ENCODE results near the gene ADCY7. TPM values are rescaled to one million over a fixed set of nuclear protein-coding genes. Genes with fewer than 3 reads are reported as not detected.

The ADCY7 gene
- total RNA-seq, 1 experiment from 2014 or later, result 53.7 TPM

DNA sequence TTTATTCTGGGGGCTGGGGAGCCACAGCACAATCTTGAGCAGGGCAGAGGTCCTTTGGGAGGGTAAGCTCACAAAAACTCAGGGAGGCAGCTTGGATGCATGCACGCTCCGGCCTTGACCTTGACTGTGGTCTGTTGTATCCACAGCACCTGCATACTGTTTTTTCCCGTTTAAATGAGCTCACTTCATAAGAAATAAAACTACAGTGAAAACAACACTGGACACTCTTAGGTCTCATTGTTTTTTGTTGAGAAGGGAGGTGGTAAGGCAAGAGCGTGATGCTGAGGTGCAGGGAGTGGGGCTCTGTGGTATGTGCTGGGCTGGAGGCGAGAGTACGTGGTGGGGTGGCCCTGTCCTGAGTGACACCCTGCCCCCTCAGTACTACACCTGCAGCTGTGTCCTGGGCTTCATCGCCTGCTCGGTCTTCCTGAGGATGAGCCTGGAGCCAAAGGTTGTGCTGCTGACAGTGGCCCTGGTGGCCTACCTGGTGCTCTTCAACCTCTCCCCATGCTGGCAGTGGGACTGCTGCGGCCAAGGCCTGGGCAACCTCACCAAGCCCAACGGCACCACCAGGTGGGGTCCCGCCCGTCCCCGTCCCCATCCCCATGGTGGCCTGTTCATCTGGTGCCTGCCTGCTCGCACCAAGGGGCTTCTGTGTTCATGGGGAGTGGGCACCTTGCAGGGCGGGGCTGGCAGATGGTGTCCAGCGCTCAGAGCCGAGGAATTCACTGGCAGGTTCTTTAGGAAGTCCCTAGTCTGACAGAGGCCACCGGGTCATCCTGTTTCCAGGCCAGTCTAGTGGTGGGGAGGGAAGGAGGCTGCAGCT is 44.2 kb downstream of the ADCY7 start:
- DNase-seq (ENCODE audit: low read depth), result no peak

DNA sequence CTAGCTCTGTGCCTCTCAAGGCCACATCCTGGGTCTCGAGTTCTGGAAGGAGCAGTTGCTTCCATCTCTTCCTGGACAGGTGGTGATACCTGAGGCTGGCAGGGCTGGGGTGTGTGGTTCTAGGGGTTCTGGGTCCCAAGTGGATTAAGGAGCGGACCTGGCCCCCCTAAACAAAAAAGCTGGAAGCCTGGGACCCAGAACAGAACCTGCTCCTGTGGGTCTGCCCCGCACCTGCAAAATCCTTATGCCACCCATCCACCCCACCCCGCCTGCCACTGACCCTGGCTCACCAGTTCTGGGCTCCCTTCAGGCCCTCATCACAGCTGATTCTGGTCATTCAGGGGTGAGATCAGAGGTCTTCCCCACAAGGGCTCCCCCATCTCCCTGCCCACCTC is 44.8 kb downstream of the ADCY7 start:
- DNase-seq (ENCODE audit: low read depth), result no peak

DNA sequence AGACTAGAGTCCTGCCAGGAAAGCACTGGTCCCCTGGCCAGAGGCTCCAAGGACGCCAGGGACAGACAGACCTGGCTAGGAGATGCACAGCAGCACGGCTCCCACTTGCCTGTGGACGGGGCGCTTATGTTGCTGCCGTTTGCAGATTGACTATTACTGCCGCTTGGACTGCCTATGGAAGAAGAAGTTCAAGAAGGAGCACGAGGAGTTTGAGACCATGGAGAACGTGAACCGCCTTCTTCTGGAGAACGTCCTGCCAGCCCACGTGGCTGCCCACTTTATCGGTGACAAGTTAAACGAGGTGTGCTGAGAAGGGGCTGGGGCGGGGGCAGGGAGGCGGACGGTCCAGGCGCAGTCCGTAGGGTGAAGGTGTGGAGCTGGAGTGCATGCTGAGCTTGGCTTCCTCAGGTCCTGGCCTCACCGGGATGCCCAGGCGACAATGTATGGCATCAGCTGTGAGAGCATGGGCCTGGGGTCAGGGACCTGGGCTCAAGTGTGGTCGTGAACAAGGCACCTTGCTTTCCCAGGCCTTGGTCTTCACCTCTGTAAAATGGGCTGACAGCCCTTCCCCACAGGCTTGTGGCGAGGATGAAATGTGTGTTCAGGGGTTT is 45.6 kb downstream of the ADCY7 start:
- no peak for DNase-seq (ENCODE audit: low read depth)

DNA sequence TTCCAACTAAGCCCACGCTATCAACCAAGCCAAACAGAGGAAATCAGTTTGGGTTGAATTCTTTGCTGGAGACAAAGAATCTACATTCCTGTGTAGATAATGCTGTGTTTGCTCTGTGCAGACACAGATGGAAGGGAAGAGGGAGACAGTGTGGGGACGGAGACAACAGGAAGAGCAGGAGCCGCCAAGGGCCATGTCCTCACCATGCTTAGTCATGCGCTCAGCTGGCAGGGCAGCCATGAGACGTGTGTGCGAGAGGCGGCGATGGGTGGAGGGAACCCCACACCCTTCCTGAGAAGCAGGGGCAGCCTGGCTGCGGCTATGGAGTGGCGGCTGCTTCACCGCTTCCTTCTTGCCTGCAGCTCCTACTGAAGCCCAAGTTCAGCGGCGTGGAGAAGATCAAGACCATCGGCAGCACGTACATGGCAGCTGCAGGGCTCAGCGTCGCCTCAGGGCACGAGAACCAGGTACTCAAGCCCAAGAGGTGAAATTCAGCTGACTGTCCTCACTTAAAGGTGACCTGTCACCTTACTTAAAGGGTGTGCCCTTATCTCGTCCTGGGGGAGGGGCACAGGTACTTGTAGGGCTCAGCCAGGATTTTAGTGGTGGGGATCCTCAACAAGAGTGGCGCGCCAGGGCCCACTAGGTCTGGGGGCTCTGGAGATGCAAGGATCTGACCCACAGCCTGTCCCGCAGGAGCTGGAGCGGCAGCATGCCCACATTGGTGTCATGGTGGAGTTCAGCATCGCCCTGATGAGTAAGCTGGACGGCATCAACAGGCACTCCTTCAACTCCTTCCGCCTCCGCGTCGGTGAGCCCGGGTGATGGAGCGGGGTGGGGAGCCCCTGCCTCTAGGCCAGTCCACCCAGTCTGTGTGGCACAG is 47.5 kb downstream of the ADCY7 start:
- DNase-seq (ENCODE audit: low read depth), result peak; percentile 28

DNA sequence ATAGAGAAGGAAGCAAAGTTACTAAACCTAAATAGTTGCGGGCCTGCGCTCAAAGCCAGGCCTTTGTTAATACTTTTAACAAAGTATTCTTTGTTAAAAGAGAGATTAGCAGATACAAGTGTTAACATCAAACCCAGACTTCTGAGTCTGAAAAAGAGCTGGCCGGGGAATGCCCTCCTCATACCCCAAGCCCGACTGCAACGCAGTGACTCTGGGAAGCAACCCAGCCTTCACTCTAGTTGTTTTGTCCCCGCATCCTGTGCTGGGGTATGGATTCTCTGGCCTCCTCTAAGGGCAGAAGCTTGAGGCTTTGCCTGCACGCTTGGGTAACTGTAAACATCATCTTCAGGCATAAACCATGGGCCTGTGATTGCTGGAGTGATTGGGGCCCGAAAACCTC is 48.3 kb downstream of the ADCY7 start:
- no peak for DNase-seq (ENCODE audit: low read depth)

DNA sequence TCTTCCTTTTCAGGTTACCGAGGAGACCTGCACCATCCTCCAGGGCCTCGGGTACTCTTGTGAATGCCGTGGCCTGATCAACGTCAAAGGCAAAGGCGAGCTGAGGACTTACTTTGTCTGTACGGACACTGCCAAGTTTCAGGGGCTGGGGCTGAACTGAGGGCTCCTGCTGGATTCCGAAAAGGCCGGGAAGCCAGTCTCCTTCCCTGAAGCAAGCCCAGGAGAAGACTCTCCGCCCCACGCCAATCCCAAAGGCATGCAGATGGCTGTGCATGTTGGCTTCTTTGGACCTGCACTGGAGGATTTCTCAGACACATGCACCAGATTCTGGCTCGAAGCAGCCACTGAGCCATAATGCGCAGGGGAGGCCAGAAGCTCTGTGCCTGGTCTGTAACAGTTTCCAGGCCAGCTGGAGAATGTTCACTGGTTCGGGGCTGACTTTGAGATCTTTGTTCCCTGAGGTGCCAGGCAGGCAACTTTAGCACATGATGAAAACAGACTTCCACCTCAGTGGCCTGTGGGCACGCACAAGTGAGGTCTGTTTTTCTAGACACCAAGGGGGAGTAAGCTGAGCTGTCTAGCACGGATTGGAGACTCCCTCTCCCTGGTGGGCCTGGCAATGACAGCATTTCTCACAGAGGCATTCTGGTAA is 49.1 kb downstream of the ADCY7 start:
- DNase-seq (ENCODE audit: low read depth), result no peak

DNA sequence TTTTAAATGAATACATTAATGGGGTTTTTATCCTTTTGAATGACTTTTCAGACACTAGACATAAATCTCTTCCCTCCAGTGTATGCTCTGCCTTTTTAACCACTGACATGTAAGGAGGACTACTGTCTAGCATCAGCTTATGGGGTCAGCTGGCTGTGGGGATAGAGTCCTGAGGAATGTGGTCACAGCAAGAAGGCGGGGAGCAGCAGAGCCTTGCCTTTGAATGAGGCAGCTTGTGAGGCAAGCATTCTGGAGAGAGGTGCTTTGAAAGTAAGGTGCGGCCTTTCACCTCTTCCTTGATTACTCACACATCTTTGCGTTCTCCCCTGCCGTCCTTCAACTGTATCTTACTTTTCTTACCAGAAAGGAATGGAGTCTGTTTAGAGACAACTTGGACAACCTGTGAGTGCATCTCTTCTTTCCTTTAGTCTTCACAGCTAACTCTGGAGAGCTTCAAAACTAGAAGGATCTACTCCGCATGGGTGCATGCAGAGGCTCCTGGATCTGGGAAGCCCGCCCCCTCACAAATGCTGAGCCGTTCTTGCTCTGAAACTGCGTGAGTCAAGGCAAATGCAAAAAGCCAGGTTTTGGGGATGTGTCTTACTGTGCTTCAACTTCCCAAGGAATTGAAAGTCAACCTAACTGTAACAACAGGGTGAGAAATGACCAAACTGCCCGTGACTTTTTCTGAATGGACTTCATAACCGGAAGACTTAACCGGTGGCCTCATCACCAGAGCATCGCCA is 49.9 kb downstream of the ADCY7 start:
- DNase-seq (ENCODE audit: low read depth), result no peak

DNA sequence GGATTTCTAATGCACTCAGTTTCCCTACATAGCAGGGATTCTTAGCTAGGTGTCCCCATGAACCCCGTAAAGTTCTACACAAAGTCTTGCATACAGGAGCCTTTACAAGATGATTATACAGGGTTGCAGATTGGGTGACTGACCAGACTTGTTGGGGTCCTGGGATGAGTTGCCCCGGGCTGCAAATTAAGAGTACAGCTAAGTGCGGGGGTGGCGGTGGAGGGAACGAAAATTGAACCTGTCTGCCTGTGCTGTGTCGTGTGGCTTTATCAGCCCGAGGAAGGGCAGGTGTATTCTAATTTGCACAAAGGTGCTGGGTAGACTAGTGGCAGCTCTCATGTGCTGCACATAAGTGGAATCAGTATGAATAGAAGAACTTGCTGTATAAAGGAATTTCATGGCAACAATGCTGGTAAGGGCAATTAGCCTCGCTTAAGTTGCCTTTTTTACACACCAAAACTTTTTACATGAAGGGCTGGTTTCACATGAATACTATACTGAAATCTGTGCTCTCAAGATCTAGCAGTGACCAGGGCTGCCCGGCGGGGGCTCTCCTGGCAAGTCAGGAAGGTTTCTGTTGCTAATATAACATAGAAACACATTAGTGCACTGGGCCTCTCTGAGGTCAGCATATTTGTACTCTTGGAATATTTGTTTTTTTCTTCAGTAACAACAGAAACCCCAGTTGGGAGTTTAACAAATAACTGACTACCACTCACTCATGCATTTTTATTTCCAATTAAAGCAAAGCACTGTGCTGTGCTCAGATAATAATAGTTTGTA is 50.7 kb downstream of the ADCY7 start:
- no peak for DNase-seq (ENCODE audit: low read depth)

DNA sequence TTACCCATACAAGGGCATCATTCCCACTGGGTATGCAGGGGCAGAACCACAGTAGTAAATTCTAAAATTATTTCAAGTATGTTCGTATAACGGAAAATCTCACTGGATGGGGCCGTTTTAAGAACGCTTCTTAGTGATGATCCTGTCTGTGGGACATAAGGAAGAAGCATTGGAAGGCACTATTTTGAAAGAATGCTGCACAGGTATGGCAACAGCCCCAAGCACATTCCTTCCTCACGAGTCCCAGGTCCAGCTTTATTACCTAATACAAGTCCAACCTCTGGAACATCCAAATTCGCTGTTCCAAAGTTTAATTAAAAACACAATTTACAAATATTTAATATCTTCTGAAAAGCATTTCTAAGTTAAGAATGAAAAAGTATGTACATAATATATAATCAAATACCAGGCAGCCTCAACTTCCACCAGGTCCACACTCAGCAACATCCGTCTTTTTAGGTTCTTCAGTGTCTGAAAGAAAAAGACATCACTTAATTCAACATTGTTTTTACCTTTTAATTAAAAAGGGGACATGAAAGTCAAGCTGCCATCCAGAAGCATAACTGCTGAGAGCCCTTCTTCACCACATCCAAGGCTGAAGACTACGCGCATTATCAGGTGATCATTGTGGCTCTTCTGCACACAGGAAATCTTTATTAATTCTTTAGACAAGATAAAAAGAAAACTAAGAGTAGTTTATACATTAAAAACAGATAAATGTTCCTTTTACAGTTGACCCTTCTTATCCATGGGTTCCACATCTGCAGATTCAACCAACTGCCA is 52.6 kb downstream of the ADCY7 start:
- DNase-seq (ENCODE audit: low read depth), result no peak

DNA sequence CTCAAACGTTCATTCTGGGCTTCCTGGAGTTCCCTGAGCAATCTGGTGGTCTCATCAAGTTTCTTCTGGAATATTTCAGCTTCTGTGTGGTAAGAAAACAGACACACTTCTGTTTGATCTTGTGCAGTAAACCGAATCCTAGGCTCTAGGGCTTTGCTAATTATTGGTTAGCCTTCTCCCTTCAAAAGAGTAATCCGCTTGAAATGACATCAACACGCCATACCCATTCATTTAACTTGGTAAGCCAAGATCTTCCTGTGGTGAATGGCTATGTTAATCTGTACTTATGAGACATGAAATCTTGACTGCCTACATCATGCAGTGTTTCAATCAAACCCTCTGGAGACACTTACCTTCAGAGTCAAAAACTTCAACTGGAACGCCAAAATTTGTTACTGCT is 54.0 kb downstream of the ADCY7 start:
- no peak for DNase-seq (ENCODE audit: low read depth)

DNA sequence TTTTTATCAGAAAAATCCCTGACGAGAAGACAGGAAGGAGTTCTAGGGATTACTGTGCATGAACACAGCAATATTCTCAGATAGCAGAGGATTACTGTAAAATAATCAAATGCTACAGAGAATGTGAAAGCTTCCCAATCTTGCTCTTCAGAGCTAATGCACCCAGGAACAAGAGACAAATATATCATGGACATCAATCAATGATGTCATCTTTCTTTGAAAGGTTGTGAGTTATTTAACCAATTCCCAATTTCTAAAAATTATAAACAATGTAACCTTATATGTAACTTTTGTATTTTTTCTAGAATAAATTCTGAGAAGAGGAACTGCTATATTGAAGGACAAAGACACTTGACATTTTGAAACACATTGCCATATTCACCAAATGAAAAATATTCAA is 56.0 kb downstream of the ADCY7 start:
- no peak for DNase-seq (ENCODE audit: low read depth)

DNA sequence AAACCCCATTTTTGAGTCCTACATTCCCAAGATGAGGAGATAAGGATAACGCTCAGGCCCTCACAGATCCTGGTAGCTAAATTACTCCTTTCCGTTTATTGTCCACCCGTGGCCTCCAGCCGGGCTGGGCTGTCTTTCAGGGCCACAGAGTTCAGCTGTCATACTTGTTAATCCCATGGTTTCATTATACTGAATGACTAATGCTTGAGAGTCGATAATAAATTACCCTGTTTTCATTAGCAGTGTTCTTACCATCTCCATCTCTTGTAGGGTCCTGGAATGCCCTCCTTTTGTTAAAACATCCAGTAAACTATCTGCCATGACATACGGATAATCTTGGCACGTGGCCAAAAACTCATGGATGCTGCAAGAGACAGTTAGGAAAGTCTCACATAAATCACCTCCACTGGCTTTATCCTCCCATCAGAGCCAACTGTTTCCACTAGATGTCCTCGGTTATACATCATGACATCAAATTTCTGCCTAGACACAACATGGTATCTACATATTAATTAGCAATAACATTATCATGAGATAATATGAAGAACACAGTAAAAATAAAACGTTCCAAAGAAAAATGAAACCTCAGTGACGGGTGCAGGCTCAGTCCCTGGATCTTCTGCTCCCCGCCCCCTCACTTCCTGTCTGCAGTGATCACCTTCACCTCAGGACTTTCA is 57.1 kb downstream of the ADCY7 start:
- DNase-seq (ENCODE audit: low read depth), result peak; percentile 42

DNA sequence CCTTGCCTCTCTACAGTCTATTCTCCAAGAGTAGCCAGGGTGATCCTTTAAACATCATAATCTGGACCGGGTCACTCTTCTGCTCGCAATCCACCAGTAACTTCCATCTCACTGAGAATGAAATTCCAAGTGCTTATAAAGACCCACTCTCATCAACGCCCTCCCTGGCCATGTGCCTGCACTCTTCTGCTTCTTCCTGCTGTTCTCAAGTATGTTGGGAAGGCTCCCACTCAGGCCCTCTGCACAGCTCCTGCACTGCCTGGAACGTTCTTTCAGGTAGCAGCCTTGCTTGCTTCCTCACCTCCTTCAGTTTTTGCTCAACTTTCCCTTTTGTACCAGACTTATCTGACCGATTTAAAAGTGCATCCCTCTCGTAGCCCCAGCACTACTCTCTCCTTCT is 58.0 kb downstream of the ADCY7 start:
- no peak for DNase-seq (ENCODE audit: low read depth)

DNA sequence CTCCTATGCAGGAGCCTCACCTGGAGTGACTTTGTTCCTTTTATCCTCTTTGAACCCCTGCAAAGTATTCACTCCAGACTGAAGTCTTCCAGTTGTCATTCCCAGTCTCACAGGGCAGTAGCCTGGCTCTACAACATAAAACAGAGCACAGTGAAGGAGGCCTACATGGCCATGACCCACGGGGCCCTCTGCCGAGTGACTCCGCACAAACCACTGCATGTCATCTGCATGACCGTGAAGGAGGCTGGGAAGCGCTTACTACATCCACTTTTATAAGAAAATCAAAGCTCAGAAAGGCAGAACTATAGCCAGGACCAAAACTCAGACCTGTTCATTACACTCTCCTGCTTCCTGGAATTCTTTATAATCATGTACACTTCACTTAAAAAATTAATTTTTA is 59.9 kb downstream of the ADCY7 start:
- no peak for DNase-seq (ENCODE audit: low read depth)

DNA sequence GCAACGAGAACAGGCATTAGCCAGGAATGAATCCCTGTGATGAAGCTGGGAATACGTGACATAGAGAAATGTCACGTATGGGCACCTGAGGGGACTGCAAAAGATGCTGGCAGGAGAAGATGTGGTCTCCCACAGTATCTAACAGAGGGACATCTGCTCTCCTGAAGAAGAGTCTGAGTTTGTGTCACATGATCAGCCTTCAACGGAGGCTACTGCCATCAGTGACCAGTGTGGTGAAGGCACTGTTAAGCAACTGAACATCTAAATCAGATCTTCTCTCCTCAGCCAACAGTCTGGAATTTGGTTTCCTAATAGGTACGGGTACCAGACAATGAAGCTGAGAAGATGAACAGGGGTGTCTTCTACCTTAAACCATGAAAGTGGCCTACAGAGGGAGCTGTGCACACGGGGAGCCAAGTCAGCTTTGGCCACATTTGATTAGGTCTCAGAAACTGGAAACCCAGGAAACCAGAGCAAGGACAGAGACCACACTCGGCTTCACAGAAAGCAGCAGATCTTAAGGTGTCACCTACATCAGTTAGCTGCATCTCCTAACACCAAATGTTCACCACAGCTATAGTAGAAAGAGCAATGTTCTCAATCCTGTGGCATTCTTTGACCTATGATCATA is 60.6 kb downstream of the ADCY7 start:
- DNase-seq (ENCODE audit: low read depth), result no peak

DNA sequence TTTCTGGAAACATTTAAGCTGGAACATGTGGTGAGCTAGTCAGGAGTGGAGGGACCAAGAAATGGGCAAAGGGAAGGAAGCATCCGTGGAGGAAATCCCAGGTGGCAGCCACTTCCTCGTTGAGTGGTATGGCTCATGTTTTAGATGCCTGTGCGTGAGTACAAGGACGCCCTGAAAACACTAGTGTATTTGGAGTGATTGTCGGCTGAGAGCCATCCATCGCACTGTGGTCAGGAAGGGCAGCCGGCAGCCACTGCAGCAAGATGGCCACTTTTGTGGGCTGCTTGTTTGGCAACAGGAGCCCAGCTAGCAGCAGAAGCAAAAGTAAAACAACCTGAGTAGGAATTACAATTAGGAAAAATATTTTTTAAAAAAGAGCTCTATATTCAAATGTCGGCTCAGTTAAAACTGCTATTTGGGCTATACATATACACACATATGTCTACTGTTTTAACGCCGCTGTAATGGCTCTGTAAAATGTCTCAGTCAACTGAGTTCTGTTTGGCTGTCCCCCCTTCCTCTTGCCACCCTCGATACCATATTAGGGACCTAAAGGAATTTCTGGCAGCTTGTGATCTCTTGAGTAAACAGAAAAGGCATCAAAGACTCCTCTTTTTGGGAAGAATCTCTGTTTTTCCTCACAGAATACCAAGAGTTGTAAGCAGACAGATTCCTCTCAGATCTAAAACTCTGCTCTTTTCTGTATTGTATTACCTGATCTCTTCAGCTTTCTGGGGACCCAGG is 63.3 kb downstream of the ADCY7 start:
- DNase-seq (ENCODE audit: low read depth), result no peak

DNA sequence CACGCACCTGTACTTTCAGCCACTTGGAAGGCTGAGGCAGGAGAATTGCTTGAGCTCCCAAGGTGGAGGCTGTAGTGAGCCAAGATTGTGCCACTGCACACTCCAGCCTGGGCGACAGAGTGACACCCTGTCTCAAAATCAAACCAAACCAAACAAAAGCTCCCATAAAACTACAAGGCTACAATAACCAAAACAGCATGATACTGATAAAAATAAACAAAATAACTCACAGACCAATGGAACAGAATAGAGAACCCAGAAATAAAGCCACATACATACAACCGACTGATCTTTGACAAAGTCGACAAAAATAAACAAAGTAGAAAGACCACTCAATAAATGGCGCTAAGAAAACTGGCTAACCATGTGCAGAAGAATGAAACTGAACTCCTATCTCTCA is 65.2 kb downstream of the ADCY7 start:
- no peak for DNase-seq (ENCODE audit: low read depth)

DNA sequence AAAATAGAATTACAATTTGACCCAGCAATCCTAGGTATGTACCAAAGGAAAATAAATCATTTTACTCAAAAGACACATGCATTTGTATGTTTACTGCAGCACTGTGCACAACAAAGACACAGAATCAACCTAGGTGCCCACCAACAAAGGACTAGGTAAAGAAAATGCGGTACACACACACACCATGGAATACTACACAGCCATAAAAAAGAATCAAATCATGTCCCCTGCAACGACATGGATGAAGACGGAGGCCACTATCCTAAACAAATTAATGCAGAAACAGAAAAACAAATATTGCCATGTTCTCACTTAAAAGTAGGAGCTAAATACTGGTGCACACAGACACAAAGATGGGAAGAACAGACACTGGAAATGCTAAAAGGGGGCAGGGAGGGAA is 66.2 kb downstream of the ADCY7 start:
- no peak for DNase-seq (ENCODE audit: low read depth)

All from HT1080 (cell line).